MM.1S (cell line): ENCODE data around the gene RPS6KB1.
A peak's percentile ranks its signal among the peaks of the same experiment; 100 is the strongest.
"Not testable (repeated sequence)": the region's sequence is repeated elsewhere in the genome, so short reads cannot be mapped to it uniquely, and the experiment has no call there.

Source experiments
- DNase-seq: peaks from one replicate; pipeline ENCODE4 v3.0.0-alpha.2; 2015
- H2AFZ ChIP-seq: fragments of 300-600 bp; sonication (generic); 2 replicates; pipeline ENCODE4 v1.6.0; 2016; ENCODE audit warnings: antibody characterized with exemption, low read length
- H3F3A ChIP-seq: fragments of 300-600 bp; sonication (generic); 2 replicates; pipeline ENCODE4 v1.6.1; 2016; ENCODE audit warnings: mild to moderate bottlenecking, antibody characterized with exemption, low read length, moderate library complexity, mixed read lengths; ENCODE audit not compliant: insufficient read depth
- H3K27ac ChIP-seq: fragments of 300-600 bp; sonication (generic); 2 replicates; pipeline ENCODE4 v1.5.1; 2016; ENCODE audit warnings: mild to moderate bottlenecking, low read length
- H3K27me3 ChIP-seq: fragments of 300-600 bp; sonication (generic); replicated peaks from 2 replicates; pipeline ENCODE4 v1.6.0; 2016; ENCODE audit warnings: low read length; ENCODE audit not compliant: insufficient read depth
- H3K36me3 ChIP-seq: fragments of 300-600 bp; sonication (generic); replicated peaks from 2 replicates; pipeline ENCODE4 v1.6.1; 2016; ENCODE audit warnings: mild to moderate bottlenecking, low read length, mixed read lengths; ENCODE audit not compliant: insufficient read depth
- H3K4me1 ChIP-seq: fragments of 300-600 bp; sonication (generic); 2 replicates; pipeline ENCODE4 v1.6.1; 2016; ENCODE audit warnings: low read length, mixed read lengths
- H3K4me2 ChIP-seq: fragments of 300-600 bp; sonication (generic); 2 replicates; pipeline ENCODE4 v1.6.0; 2016; ENCODE audit warnings: low read depth, low read length
- H3K4me3 ChIP-seq: fragments of 300-600 bp; sonication (generic); 2 replicates; pipeline ENCODE4 v1.5.1; 2016; ENCODE audit warnings: low read length, mixed read lengths
- H3K79me2 ChIP-seq: fragments of 300-600 bp; sonication (generic); 2 replicates; pipeline ENCODE4 v1.6.1; 2016; ENCODE audit warnings: mixed run types, low read length, mixed read lengths
- H3K9ac ChIP-seq: fragments of 300-600 bp; sonication (generic); 2 replicates; pipeline ENCODE4 v1.6.1; 2016; ENCODE audit warnings: low read length, mixed read lengths
- H3K9me2 ChIP-seq: fragments of 300-600 bp; sonication (generic); replicated peaks from 2 replicates; pipeline ENCODE4 v1.6.1; 2016; ENCODE audit warnings: mild to moderate bottlenecking, low read length, mixed read lengths; ENCODE audit not compliant: insufficient read depth
- H3K9me3 ChIP-seq: fragments of 300-600 bp; sonication (generic); replicated peaks from 2 replicates; pipeline ENCODE4 v1.6.1; 2016; ENCODE audit warnings: mild to moderate bottlenecking, low read length, mixed read lengths; ENCODE audit not compliant: insufficient read depth
- H4K20me1 ChIP-seq: fragments of 300-600 bp; sonication (generic); 2 replicates; pipeline ENCODE4 v1.6.1; 2016; ENCODE audit warnings: mild to moderate bottlenecking, low read length, moderate library complexity, mixed read lengths; ENCODE audit not compliant: insufficient read depth
- CTCF ChIP-seq: fragments of 300-600 bp; sonication (generic); IDR thresholded peaks from 2 replicates; pipeline ENCODE4 v1.5.1; 2016; ENCODE audit warnings: antibody characterized with exemption, low read length, mixed read lengths
- EZH2 ChIP-seq: fragments of 300-600 bp; sonication (generic); optimal IDR thresholded peaks from 2 replicates; pipeline ENCODE3; 2017; ENCODE audit warnings: low read depth, mild to moderate bottlenecking, antibody characterized with exemption, low read length, mixed read lengths
- EZH2phosphoT487 ChIP-seq: fragments of 300-600 bp; sonication (generic); IDR thresholded peaks from 2 replicates; pipeline ENCODE4 v1.6.1; 2018; ENCODE audit warnings: antibody characterized with exemption, low read length

The RPS6KB1 gene

GRCh38 chr17:59846394-59847165 is 46.3 kb upstream of the RPS6KB1 start:
- peak; percentile 84 for DNase-seq
- Histone ChIP-seq H3K4me3 (peak overlapping the region; percentile 13), H3K4me1 (peaks cover 31% of the 10 kb centered on the region), H2AFZ (peak overlapping the region; percentile 46), H3K27ac (peak overlapping the region; percentile 93), H3K27me3 (no peaks in the 10 kb centered on the region), H3K9me3 (no peaks in the 10 kb centered on the region), H3K9me2 (no peaks in the 10 kb centered on the region), H4K20me1 (no peaks in the 10 kb centered on the region), H3K4me2 (peak overlapping the region; percentile 63), H3F3A (peaks cover 35% of the 10 kb centered on the region), H3K79me2 (no peaks in the 10 kb centered on the region), H3K9ac (peak overlapping the region; percentile 56), H3K36me3 (no peaks in the 10 kb centered on the region)
- TF ChIP-seq EZH2phosphoT487 = no peak
- no peak for TF ChIP-seq EZH2
- no peak for TF ChIP-seq CTCF

- Histone ChIP-seq H3K9me2 (no peaks in the 10 kb centered on the region), H3K4me3 (no peak overlapping the region), H3K4me2 (no peak overlapping the region), H3K9me3 (no peaks in the 10 kb centered on the region), H3K79me2 (no peaks in the 10 kb centered on the region), H3K4me1 (peaks cover 35% of the 10 kb centered on the region), H3K9ac (no peak overlapping the region), H3K27me3 (no peaks in the 10 kb centered on the region), H3F3A (peaks cover 40% of the 10 kb centered on the region), H4K20me1 (no peaks in the 10 kb centered on the region), H3K36me3 (no peaks in the 10 kb centered on the region), H3K27ac (no peak overlapping the region), H2AFZ (no peak overlapping the region)
- DNase-seq = no peak
- TF ChIP-seq EZH2 = no peak
- TF ChIP-seq EZH2phosphoT487 = no peak
- no peak for TF ChIP-seq CTCF
Measured at GRCh38 chr17:59848385-59848668, 44.6 kb upstream of the RPS6KB1 start.

- no peak overlapping the region for H3K27ac ChIP-seq
- H3K9ac ChIP-seq = no peak overlapping the region
Measured at GRCh38 chr17:59848778-59849177, 44.1 kb upstream of the RPS6KB1 start.

GRCh38 chr17:59850311-59850710 is 42.6 kb upstream of the RPS6KB1 start:
- H3F3A ChIP-seq = peaks cover 31% of the 10 kb centered on the region
- H3K27me3 ChIP-seq, H3K36me3 ChIP-seq, H3K9me2 ChIP-seq, H3K79me2 ChIP-seq, H3K27ac ChIP-seq, H3K4me2 ChIP-seq, H2AFZ ChIP-seq, H3K4me3 ChIP-seq, DNase-seq, H3K9ac ChIP-seq, H3K9me3 ChIP-seq, H4K20me1 ChIP-seq: not testable (repeated sequence)
- peaks cover 25% of the 10 kb centered on the region for H3K4me1 ChIP-seq

More at GRCh38 chr17:59848778-59849177, 44.1 kb upstream of the RPS6KB1 start:
- TF ChIP-seq EZH2 (no peak), EZH2phosphoT487 (no peak), CTCF (no peak)
- peaks cover 35% of the 10 kb centered on the region for H3K4me1 ChIP-seq
- H3K36me3 ChIP-seq = no peaks in the 10 kb centered on the region
- H3K9me3 ChIP-seq = no peaks in the 10 kb centered on the region
- peak; percentile 49 for DNase-seq
- no peaks in the 10 kb centered on the region for H3K79me2 ChIP-seq
- H3K4me3 ChIP-seq = no peak overlapping the region
- no peak overlapping the region for H3K4me2 ChIP-seq
- H2AFZ ChIP-seq = no peak overlapping the region
- no peaks in the 10 kb centered on the region for H4K20me1 ChIP-seq
- no peaks in the 10 kb centered on the region for H3K9me2 ChIP-seq
- peaks cover 40% of the 10 kb centered on the region for H3F3A ChIP-seq
- H3K27me3 ChIP-seq = no peaks in the 10 kb centered on the region
